ENCODE data around the gene METTL13. TPM values are rescaled to one million over a fixed set of nuclear protein-coding genes. Genes with fewer than 3 reads are reported as not detected.
"Not testable (repeated sequence)": the region's sequence is repeated elsewhere in the genome, so short reads cannot be mapped to it uniquely, and the experiment has no call there.

The METTL13 gene
- total and polyA plus RNA-seq, 2 experiments from 2014 or later = 18.8 to 22.0 TPM

- H4K20me1 ChIP-seq (ENCODE audit: insufficient read depth) = no peaks in the 10 kb centered on the region
- no peaks in the 10 kb centered on the region for H3K9me2 ChIP-seq (ENCODE audit: insufficient read depth)
- H3K4me2 ChIP-seq (ENCODE audit: unreplicated experiment) = no peak overlapping the region
- H3K9me3 ChIP-seq (ENCODE audit: low read depth) = no peaks in the 10 kb centered on the region
- in situ Hi-C loops (cut with MboI) = no loop called here
- no peak overlapping the region for H3K4me3 ChIP-seq
- H2AFZ ChIP-seq = no peak overlapping the region
- no peak overlapping the region for H3K9ac ChIP-seq
- peaks cover 24% of the 10 kb centered on the region for H3K4me1 ChIP-seq (ENCODE audit: insufficient read depth)
- peaks cover 28% of the 10 kb centered on the region for H3F3A ChIP-seq (ENCODE audit: insufficient read depth)
- H3K36me3 ChIP-seq (ENCODE audit: low read depth) = peaks cover 12% of the 10 kb centered on the region; the same call in 1 of the 2 replicates
- WGBS, 2 experiments (ENCODE audit: low coverage in 1 of 2, low lambda C conversion rate in 2 of 2, missing lambda C conversion rate in 2 of 2) = 52 to 62% methylated on average over 4 of the region's 4 CpGs
- no peak overlapping the region for H3K27ac ChIP-seq
- no peaks in the 10 kb centered on the region for H3K27me3 ChIP-seq (replicated peaks; ENCODE audit: insufficient read depth)
- 0 out of 2 replicates have a peak, but pooled peaks cover 17% of the 10 kb centered on the region for H3K79me2 ChIP-seq (ENCODE audit: insufficient read depth)
- DNase-seq = no peak
- TF ChIP-seq EZH2phosphoT487 (IDR thresholded peaks at IDR 0.05; ENCODE audit: insufficient read depth, low read depth) (no peak), EZH2 (IDR thresholded peaks at IDR 0.05; ENCODE audit: insufficient read depth, poor library complexity, severe bottlenecking) (no peak)
Observed at GRCh38 chr1:171799166-171799565, 17.7 kb downstream of the METTL13 start.

GRCh38 chr1:171799698-171800097, 18.2 kb downstream of the METTL13 start:
- H3K27ac ChIP-seq; DNase-seq; H3K9me3 ChIP-seq (ENCODE audit: low read depth); H3K4me3 ChIP-seq; H4K20me1 ChIP-seq (ENCODE audit: insufficient read depth); H3K27me3 ChIP-seq (replicated peaks; ENCODE audit: insufficient read depth); H3K4me2 ChIP-seq (ENCODE audit: unreplicated experiment); H3K9me2 ChIP-seq (ENCODE audit: insufficient read depth); H3K9ac ChIP-seq; H2AFZ ChIP-seq: not testable (repeated sequence)
- Histone ChIP-seq H3K79me2 (ENCODE audit: insufficient read depth) (0 out of 2 replicates have a peak, but pooled peaks cover 17% of the 10 kb centered on the region), H3K36me3 (ENCODE audit: low read depth) (peaks cover 12% of the 10 kb centered on the region; the same call in 1 of the 2 replicates), H3K4me1 (ENCODE audit: insufficient read depth) (peaks cover 19% of the 10 kb centered on the region), H3F3A (ENCODE audit: insufficient read depth) (peaks cover 23% of the 10 kb centered on the region)
- in situ Hi-C loops (cut with MboI) = loop anchor here (25.0 kb wide), 1 partner anchor 613 kb away; the partner anchor contains the start of gene C1orf105
- whole genome bisulfite sequencing, 2 experiments (ENCODE audit: low coverage in 1 of 2, low lambda C conversion rate in 2 of 2, missing lambda C conversion rate in 2 of 2) = 95 to 96% methylated on average over 2 of the region's 2 CpGs

GRCh38 chr1:171800342-171800741, 18.9 kb downstream of the METTL13 start:
- TF ChIP-seq EZH2phosphoT487 (IDR thresholded peaks at IDR 0.05; ENCODE audit: insufficient read depth, low read depth) (no peak), EZH2 (IDR thresholded peaks at IDR 0.05; ENCODE audit: insufficient read depth, poor library complexity, severe bottlenecking) (no peak)
- Histone ChIP-seq H3K36me3 (ENCODE audit: low read depth) (peaks cover 7% of the 10 kb centered on the region; the same call in 1 of the 2 replicates), H3K27me3 (replicated peaks; ENCODE audit: insufficient read depth) (no peaks in the 10 kb centered on the region), H3K27ac (no peak overlapping the region), H3K4me3 (no peak overlapping the region), H3K4me2 (ENCODE audit: unreplicated experiment) (no peak overlapping the region), H3K9me2 (ENCODE audit: insufficient read depth) (no peaks in the 10 kb centered on the region), H4K20me1 (ENCODE audit: insufficient read depth) (no peaks in the 10 kb centered on the region), H2AFZ (no peak overlapping the region), H3K9me3 (ENCODE audit: low read depth) (no peaks in the 10 kb centered on the region), H3K9ac (no peak overlapping the region), H3K4me1 (ENCODE audit: insufficient read depth) (peaks cover 15% of the 10 kb centered on the region), H3K79me2 (ENCODE audit: insufficient read depth) (0 out of 2 replicates have a peak, but pooled peaks cover 12% of the 10 kb centered on the region), H3F3A (ENCODE audit: insufficient read depth) (peaks cover 17% of the 10 kb centered on the region; the same call in 1 of the 2 replicates)
- peak; percentile 11 for DNase-seq
- 89 to 93% methylated on average over 3 of the region's 3 CpGs for WGBS, 2 experiments (ENCODE audit: low coverage in 1 of 2, low lambda C conversion rate in 2 of 2, missing lambda C conversion rate in 2 of 2)
- in situ Hi-C loops (cut with MboI) = loop anchor here (25.0 kb wide), 1 partner anchor 612 kb away; the partner anchor contains the start of gene C1orf105

- TF ChIP-seq EZH2 (IDR thresholded peaks at IDR 0.05; ENCODE audit: insufficient read depth, poor library complexity, severe bottlenecking) (no peak), EZH2phosphoT487 (IDR thresholded peaks at IDR 0.05; ENCODE audit: insufficient read depth, low read depth) (no peak)
- no peak for DNase-seq
- Histone ChIP-seq H3K4me1 (ENCODE audit: insufficient read depth) (peaks cover 15% of the 10 kb centered on the region), H3K79me2 (ENCODE audit: insufficient read depth) (0 out of 2 replicates have a peak, but pooled peaks cover 7% of the 10 kb centered on the region), H3K4me3 (no peak overlapping the region), H3K9me2 (ENCODE audit: insufficient read depth) (no peaks in the 10 kb centered on the region), H3K27ac (no peak overlapping the region), H2AFZ (no peak overlapping the region), H4K20me1 (ENCODE audit: insufficient read depth) (no peaks in the 10 kb centered on the region), H3K9ac (no peak overlapping the region), H3K27me3 (replicated peaks; ENCODE audit: insufficient read depth) (no peaks in the 10 kb centered on the region), H3K4me2 (ENCODE audit: unreplicated experiment) (no peak overlapping the region), H3K36me3 (ENCODE audit: low read depth) (peaks cover 2% of the 10 kb centered on the region; the same call in 1 of the 2 replicates), H3K9me3 (ENCODE audit: low read depth) (no peaks in the 10 kb centered on the region), H3F3A (ENCODE audit: insufficient read depth) (peaks cover 16% of the 10 kb centered on the region; the same call in 1 of the 2 replicates)
- in situ Hi-C loops (cut with MboI) = loop anchor here (25.0 kb wide), 1 partner anchor 611 kb away; the partner anchor contains the start of gene C1orf105
- 61 to 77% methylated on average over 3 of the region's 3 CpGs for WGBS, 2 experiments (ENCODE audit: low coverage in 1 of 2, low lambda C conversion rate in 2 of 2, missing lambda C conversion rate in 2 of 2)
Observed at GRCh38 chr1:171800851-171801250, 19.4 kb downstream of the METTL13 start.

All from GM23248 (cell line).